HepG2 (cell line): Measurements from ENCODE around the gene UBR3. TPM values are rescaled to one million over a fixed set of nuclear protein-coding genes. Genes with fewer than 3 reads are reported as not detected.
A peak's percentile ranks its signal among the peaks of the same experiment; 100 is the strongest.

Experiments
- ATF1 ChIP-seq: IDR thresholded peaks from 2 replicates; pipeline ENCODE4 v1.6.1; 2016; ENCODE audit warnings: mild to moderate bottlenecking, control low read depth
- ATF3 ChIP-seq: sonication (generic); formaldehyde crosslinking; IDR thresholded peaks from 2 replicates; pipeline ENCODE4 v1.4.0; 2020; ENCODE audit warnings: missing genetic modification reagents
- NFATC3 ChIP-seq: sonication (generic); formaldehyde crosslinking; IDR thresholded peaks from 2 replicates; pipeline ENCODE4 v1.5.1; 2020; ENCODE audit warnings: mild to moderate bottlenecking, missing genetic modification reagents
- NFKBIZ ChIP-seq: IDR thresholded peaks from 2 replicates; pipeline ENCODE4 v1.6.1; 2018; ENCODE audit warnings: missing genetic modification reagents, missing compliant biosample characterization
- RAD51 ChIP-seq: fragments of 450-650 bp; IDR thresholded peaks from 2 replicates; pipeline ENCODE4 v1.6.1; 2016; ENCODE audit warnings: borderline replicate concordance
- RXRA ChIP-seq: sonication (generic); formaldehyde crosslinking; IDR thresholded peaks from 2 replicates; pipeline ENCODE4 v1.5.1; 2020; ENCODE audit warnings: missing genetic modification reagents
- TBX2 ChIP-seq: sonication (generic); formaldehyde crosslinking; IDR thresholded peaks from 2 replicates; pipeline ENCODE4 v1.5.0; 2020; ENCODE audit warnings: missing genetic modification reagents, mild to moderate bottlenecking, borderline replicate concordance
- ZBTB40 ChIP-seq, 2 experiments: fragments of 450-650 bp in 1 of 2; sonication (generic) in 1 of 2; formaldehyde crosslinking in 1 of 2; IDR thresholded peaks; 2 replicates each; pipeline versions ENCODE4 v1.6.1 to v1.8.0; 2016 to 2022; ENCODE audit warnings: antibody characterized with exemption in 1 of 2, mild to moderate bottlenecking in 1 of 2, missing genetic modification reagents in 1 of 2
- ZFP41 ChIP-seq: sonication (generic); formaldehyde crosslinking; IDR thresholded peaks from 2 replicates; pipeline ENCODE4 v1.4.0; 2020; ENCODE audit warnings: mild to moderate bottlenecking, missing genetic modification reagents, borderline replicate concordance
- ZMAT3 ChIP-seq: sonication (generic); formaldehyde crosslinking; conservative IDR thresholded peaks from 2 replicates; pipeline ENCODE4 v1.7.0; 2021; ENCODE audit warnings: missing genetic modification reagents
- ZNF331 ChIP-seq: sonication (generic); formaldehyde crosslinking; IDR thresholded peaks from 2 replicates; pipeline ENCODE4 v1.4.0; 2020; ENCODE audit warnings: missing genetic modification reagents
- polyA plus RNA-seq, 8 experiments: library from polyadenylated mRNA; depleted of rRNA in 3 of 8; stranded (reverse) in 7 of 8; unstranded in 1 of 8; fragments of >200 nt; fragmentation: Illumina TruSeq in 4 of 8; extraction: Trizol in 4 of 8; gene quantifications; 2 replicates each; pipeline versions ENCODE4 v1.2.1 to v1.2.3, GENCODE V29; 2011 to 2016; ENCODE audit warnings: low read depth in 4 of 8, missing spikeins in 1 of 8, mixed read lengths in 1 of 8; ENCODE audit not compliant: insufficient read depth in 1 of 8
- total RNA-seq, 5 experiments: library from RNA; depleted of rRNA; stranded (reverse); fragments of >200 nt; fragmentation: Illumina TruSeq; extraction: Trizol; gene quantifications; 2 replicates each; pipeline ENCODE4 v1.2.3, GENCODE V29; 2016; ENCODE audit warnings: low read depth in 1 of 5
- TF ChIP-seq, protein P1 (sequence below): sonication (generic); formaldehyde crosslinking; IDR thresholded peaks from 2 replicates; pipeline ENCODE4 v1.4.0; 2020; ENCODE audit warnings: missing genetic modification reagents
- TF ChIP-seq, protein P2 (sequence below): sonication (generic); formaldehyde crosslinking; IDR thresholded peaks from 2 replicates; pipeline ENCODE4 v1.4.0; 2020; ENCODE audit warnings: missing genetic modification reagents, low read depth, mild to moderate bottlenecking, borderline replicate concordance
- TF ChIP-seq, protein P3 (sequence below): sonication (generic); formaldehyde crosslinking; IDR thresholded peaks from 2 replicates; pipeline ENCODE4 v1.8.0; 2022; ENCODE audit warnings: missing genetic modification reagents, mild to moderate bottlenecking, borderline replicate concordance

Gene UBR3
- total and polyA plus RNA-seq, 2 of the 13 experiments (the other 11 are each of a cell fraction or from before 2014, with no cell fraction given) = 15.1 to 28.0 TPM

GRCh38 chr2:169798718-169799592 lies 28.3 kb upstream of the UBR3 start, which contains the start of gene SSB (continued):
- no peak for TF ChIP-seq ZBTB40 (IDR thresholded peaks at IDR 0.05)
- TF ChIP-seq ZBTB40 (CRISPR knock-in tag; IDR thresholded peaks at IDR 0.05) = peak; percentile 55; the same call in 1 of the 2 replicates
- TF ChIP-seq ATF3 (CRISPR knock-in tag) = peak; percentile 22; the same call in 1 of the 2 replicates
- TF ChIP-seq, protein P1, sequence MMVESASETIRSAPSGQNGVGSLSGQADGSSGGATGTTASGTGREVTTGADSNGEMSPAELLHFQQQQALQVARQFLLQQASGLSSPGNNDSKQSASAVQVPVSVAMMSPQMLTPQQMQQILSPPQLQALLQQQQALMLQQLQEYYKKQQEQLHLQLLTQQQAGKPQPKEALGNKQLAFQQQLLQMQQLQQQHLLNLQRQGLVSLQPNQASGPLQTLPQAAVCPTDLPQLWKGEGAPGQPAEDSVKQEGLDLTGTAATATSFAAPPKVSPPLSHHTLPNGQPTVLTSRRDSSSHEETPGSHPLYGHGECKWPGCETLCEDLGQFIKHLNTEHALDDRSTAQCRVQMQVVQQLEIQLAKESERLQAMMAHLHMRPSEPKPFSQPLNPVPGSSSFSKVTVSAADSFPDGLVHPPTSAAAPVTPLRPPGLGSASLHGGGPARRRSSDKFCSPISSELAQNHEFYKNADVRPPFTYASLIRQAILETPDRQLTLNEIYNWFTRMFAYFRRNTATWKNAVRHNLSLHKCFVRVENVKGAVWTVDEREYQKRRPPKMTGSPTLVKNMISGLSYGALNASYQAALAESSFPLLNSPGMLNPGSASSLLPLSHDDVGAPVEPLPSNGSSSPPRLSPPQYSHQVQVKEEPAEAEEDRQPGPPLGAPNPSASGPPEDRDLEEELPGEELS = peak; percentile 55
- TF ChIP-seq ATF1 (CRISPR knock-in tag) = no peak
- TF ChIP-seq RAD51 = no peak
- peak; percentile 71 for TF ChIP-seq ZNF331 (CRISPR knock-in tag)
- TF ChIP-seq RXRA (CRISPR knock-in tag) = 0 out of 2 replicates have a peak, but pooled peaks have one; percentile 39
- peak; percentile 70; the same call in 1 of the 2 replicates for TF ChIP-seq NFKBIZ (CRISPR knock-in tag)
- no peak for TF ChIP-seq NFATC3 (CRISPR knock-in tag)
- TF ChIP-seq, protein P2, sequence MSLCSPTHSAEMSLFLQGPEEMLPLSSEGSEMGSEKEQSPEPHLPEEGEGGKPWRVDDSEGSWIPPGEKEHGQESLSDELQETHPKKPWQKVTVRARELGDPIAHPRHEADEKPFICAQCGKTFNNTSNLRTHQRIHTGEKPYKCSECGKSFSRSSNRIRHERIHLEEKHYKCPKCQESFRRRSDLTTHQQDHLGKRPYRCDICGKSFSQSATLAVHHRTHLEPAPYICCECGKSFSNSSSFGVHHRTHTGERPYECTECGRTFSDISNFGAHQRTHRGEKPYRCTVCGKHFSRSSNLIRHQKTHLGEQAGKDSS = 0 out of 2 replicates have a peak, but pooled peaks have one; percentile 48
- peak; percentile 80 for TF ChIP-seq TBX2 (CRISPR knock-in tag)
- TF ChIP-seq, protein P3, sequence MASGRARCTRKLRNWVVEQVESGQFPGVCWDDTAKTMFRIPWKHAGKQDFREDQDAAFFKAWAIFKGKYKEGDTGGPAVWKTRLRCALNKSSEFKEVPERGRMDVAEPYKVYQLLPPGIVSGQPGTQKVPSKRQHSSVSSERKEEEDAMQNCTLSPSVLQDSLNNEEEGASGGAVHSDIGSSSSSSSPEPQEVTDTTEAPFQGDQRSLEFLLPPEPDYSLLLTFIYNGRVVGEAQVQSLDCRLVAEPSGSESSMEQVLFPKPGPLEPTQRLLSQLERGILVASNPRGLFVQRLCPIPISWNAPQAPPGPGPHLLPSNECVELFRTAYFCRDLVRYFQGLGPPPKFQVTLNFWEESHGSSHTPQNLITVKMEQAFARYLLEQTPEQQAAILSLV (CRISPR knock-in tag) = peak; percentile 84; the same call in 1 of the 2 replicates
- TF ChIP-seq ZFP41 (CRISPR knock-in tag) = no peak; the same call in 1 of the 2 replicates
- TF ChIP-seq ZMAT3 (CRISPR knock-in tag) = 0 out of 2 replicates have a peak, but pooled peaks have one; percentile 52
